K562 (cell line): ENCODE results near the gene ZNF692. TPM values are rescaled to one million over a fixed set of nuclear protein-coding genes. Genes with fewer than 3 reads are reported as not detected.

Source experiments
- C11orf30 ChIP-seq: fragments of 450-650 bp; IDR thresholded peaks from 2 replicates; pipeline ENCODE4 v1.6.1; 2016; ENCODE audit warnings: low read depth, mild to moderate bottlenecking
- CBFA2T2 ChIP-seq: fragments of 450-650 bp; conservative IDR thresholded peaks from 2 replicates; pipeline ENCODE4 v1.6.1; 2017; ENCODE audit warnings: mild to moderate bottlenecking
- CBX2 ChIP-seq: fragments of 200-600 bp; sonication (generic); IDR thresholded peaks from one replicate; pipeline ENCODE4 v1.6.1; 2012; ENCODE audit warnings: mild to moderate bottlenecking, low read length, inconsistent platforms; ENCODE audit not compliant: insufficient read depth, poor library complexity, severe bottlenecking
- CEBPG ChIP-seq, 3 experiments: fragments of 200-800 bp in 1 of 3; sonication (Bioruptor generic) in 1 of 3; sonication (generic) in 1 of 3; formaldehyde crosslinking in 1 of 3; IDR thresholded peaks in 2 of 3; conservative IDR thresholded peaks in 1 of 3; 2 replicates each; pipeline versions ENCODE4 v1.6.1 to v1.8.0; 2016 to 2022; ENCODE audit warnings: missing compliant biosample characterization in 2 of 3, missing genetic modification characterization in 2 of 3, mild to moderate bottlenecking in 1 of 3, missing genetic modification reagents in 1 of 3
- EWSR1 ChIP-seq: fragments of 450-650 bp; IDR thresholded peaks from 2 replicates; pipeline ENCODE4 v1.6.1; 2018; ENCODE audit warnings: borderline replicate concordance, mild to moderate bottlenecking, low read depth, moderate library complexity; ENCODE audit not compliant: partially characterized antibody
- FOXP1 ChIP-seq: sonication (generic); formaldehyde crosslinking; IDR thresholded peaks from 2 replicates; pipeline ENCODE4 v1.8.0; 2022; ENCODE audit warnings: mild to moderate bottlenecking, missing genetic modification reagents
- HMG20B ChIP-seq: fragments of 250-450 bp; sonication (Bioruptor Pico); IDR thresholded peaks from 2 replicates; pipeline ENCODE4 v1.5.0; 2021; ENCODE audit warnings: mild to moderate bottlenecking
- MGA ChIP-seq: fragments of 450-650 bp; IDR thresholded peaks from 2 replicates; pipeline ENCODE4 v1.6.1; 2016; ENCODE audit warnings: mild to moderate bottlenecking, moderate library complexity
- SOX6 ChIP-seq: fragments of 450-650 bp; IDR thresholded peaks from 2 replicates; pipeline ENCODE4 v1.6.1; 2014; ENCODE audit warnings: mild to moderate bottlenecking
- ZNF77 ChIP-seq: fragments of 250-450 bp; sonication (Bioruptor Pico); IDR thresholded peaks from 2 replicates; pipeline ENCODE4 v1.5.0; 2020
- polyA plus RNA-seq, 8 experiments: library from polyadenylated mRNA; depleted of rRNA in 4 of 8; stranded (reverse) in 5 of 8; unstranded in 3 of 8; fragments of >200 nt; fragmentation: Nextera tagmentation in 2 of 8; fragmentation: Illumina TruSeq in 1 of 8; extraction: Ambion mirVana in 2 of 8; extraction: Trizol in 1 of 8; gene quantifications; 2 replicates each; pipeline versions ENCODE4 v1.2.1 to v1.2.3, GENCODE V29; 2011 to 2014; ENCODE audit warnings: inconsistent platforms in 1 of 8, missing spikeins in 1 of 8
- total RNA-seq, 7 experiments: library from RNA; depleted of rRNA in 6 of 7; stranded (reverse); fragments of >200 nt in 6 of 7; fragmentation: Illumina TruSeq in 2 of 7; extraction: Trizol in 2 of 7; gene quantifications; 2 replicates each; pipeline versions ENCODE4 v1.2.1 to v1.2.3, GENCODE V29; 2011 to 2021; ENCODE audit warnings: low replicate concordance in 1 of 7
- TF ChIP-seq, protein P1 (sequence below), 2 experiments: fragments of 450-650 bp; conservative IDR thresholded peaks; 2 replicates each; pipeline ENCODE4 v1.6.1; 2017; ENCODE audit warnings: mild to moderate bottlenecking in 2 of 2, moderate library complexity in 2 of 2
- TF ChIP-seq, protein P2 (sequence below): conservative IDR thresholded peaks from 2 replicates; pipeline ENCODE4 v1.6.1; 2011; ENCODE audit warnings: low read depth, mild to moderate bottlenecking, low read length; ENCODE audit not compliant: control insufficient read depth

ZNF692 gene
- total and polyA plus RNA-seq, 9 of the 15 experiments (the other 6 are each of a cell fraction or from before 2014, with no cell fraction given) = 8.4 to 143 (median 55.9) TPM

DNA sequence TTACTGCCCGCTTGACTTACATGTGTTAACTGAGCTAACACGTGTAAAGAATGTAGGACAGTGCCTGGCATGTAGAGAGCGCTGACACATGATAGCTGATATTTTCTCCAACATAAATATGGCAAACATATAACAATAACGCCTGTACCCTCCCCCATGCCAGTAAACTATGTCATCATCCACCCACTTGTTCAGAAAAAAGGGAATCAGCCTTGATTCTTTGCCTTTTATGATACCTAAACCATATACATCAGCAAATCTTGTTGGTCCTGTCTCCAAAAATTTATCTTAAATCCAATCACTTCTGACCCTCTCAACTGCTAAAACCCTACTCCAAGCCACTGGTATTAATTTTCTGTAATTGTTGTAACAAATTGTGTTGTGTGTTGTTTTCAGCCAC is 1.1 kb upstream of the ZNF692 start (continued):
- TF ChIP-seq MGA = peak; percentile 4; the same call in 1 of the 2 replicates
- TF ChIP-seq CBX2 = no peak
- TF ChIP-seq, protein P1, sequence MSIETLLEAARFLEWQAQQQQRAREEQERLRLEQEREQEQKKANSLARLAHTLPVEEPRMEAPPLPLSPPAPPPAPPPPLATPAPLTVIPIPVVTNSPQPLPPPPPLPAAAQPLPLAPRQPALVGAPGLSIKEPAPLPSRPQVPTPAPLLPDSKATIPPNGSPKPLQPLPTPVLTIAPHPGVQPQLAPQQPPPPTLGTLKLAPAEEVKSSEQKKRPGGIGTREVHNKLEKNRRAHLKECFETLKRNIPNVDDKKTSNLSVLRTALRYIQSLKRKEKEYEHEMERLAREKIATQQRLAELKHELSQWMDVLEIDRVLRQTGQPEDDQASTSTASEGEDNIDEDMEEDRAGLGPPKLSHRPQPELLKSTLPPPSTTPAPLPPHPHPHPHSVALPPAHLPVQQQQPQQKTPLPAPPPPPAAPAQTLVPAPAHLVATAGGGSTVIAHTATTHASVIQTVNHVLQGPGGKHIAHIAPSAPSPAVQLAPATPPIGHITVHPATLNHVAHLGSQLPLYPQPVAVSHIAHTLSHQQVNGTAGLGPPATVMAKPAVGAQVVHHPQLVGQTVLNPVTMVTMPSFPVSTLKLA (conservative IDR thresholded peaks at IDR 0.05) = no peak
- no peak for TF ChIP-seq EWSR1
- TF ChIP-seq FOXP1 (CRISPR knock-in tag) = no peak
- TF ChIP-seq CBFA2T2 = no peak
- TF ChIP-seq CEBPG (CRISPR knock-in tag; IDR thresholded peaks at IDR 0.05) = peak; percentile 6; the same call in 1 of the 2 replicates
- no peak for TF ChIP-seq CEBPG (tag; conservative IDR thresholded peaks at IDR 0.05 in 1 of 2, IDR thresholded peaks at IDR 0.05 in 1 of 2)
- TF ChIP-seq HMG20B (CRISPR knock-in tag) = no peak
- peak; percentile 48 for TF ChIP-seq C11orf30
- no peak for TF ChIP-seq ZNF77 (CRISPR knock-in tag)
- TF ChIP-seq, protein P2, sequence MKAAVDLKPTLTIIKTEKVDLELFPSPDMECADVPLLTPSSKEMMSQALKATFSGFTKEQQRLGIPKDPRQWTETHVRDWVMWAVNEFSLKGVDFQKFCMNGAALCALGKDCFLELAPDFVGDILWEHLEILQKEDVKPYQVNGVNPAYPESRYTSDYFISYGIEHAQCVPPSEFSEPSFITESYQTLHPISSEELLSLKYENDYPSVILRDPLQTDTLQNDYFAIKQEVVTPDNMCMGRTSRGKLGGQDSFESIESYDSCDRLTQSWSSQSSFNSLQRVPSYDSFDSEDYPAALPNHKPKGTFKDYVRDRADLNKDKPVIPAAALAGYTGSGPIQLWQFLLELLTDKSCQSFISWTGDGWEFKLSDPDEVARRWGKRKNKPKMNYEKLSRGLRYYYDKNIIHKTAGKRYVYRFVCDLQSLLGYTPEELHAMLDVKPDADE = no peak
- no peak for TF ChIP-seq SOX6
